Spinal cord (tissue), 10 donors: ENCODE data around the gene MAK. TPM values are rescaled to one million over a fixed set of nuclear protein-coding genes. Genes with fewer than 3 reads are reported as not detected.
"Not testable (repeated sequence)": the region's sequence is repeated elsewhere in the genome, so short reads cannot be mapped to it uniquely, and the experiment has no call there.

Experiments
- DNase-seq, 6 donors: peaks; one replicate each; pipeline versions ENCODE4 v3.0.0 to v3.0.0-alpha.2; 2013 to 2015; ENCODE audit warnings: low spot score in 6 of 6, low read depth in 4 of 6
- H3K27ac ChIP-seq: one replicate; pipeline ENCODE4 v1.5.1; 2013; ENCODE audit warnings: low read depth, low read length, control low read depth
- H3K27me3 ChIP-seq: one replicate; pipeline ENCODE4 v1.6.1; 2013; ENCODE audit warnings: low read length; ENCODE audit not compliant: control insufficient read depth, insufficient read depth
- H3K36me3 ChIP-seq: one replicate; pipeline ENCODE4 v1.6.1; 2013; ENCODE audit warnings: low read length; ENCODE audit not compliant: control insufficient read depth, insufficient read depth
- H3K4me1 ChIP-seq: one replicate; pipeline ENCODE4 v1.6.1; 2013; ENCODE audit warnings: low read length; ENCODE audit not compliant: control insufficient read depth, insufficient read depth
- H3K4me3 ChIP-seq: one replicate; pipeline ENCODE4 v1.5.1; 2013; ENCODE audit warnings: low read depth, low read length, control low read depth
- H3K9me3 ChIP-seq: one replicate; pipeline ENCODE4 v1.6.1; 2013; ENCODE audit warnings: low read length; ENCODE audit not compliant: control insufficient read depth, insufficient read depth
- WGBS: methylation state at CpG from one replicate; pipeline ENCODE4 v1.1.5; 2013; ENCODE audit warnings: missing lambda C conversion rate; ENCODE audit not compliant: insufficient coverage; 5-methylcytosine and 5-hydroxymethylcytosine counted together
- polyA plus RNA-seq, 2 donors: library from polyadenylated mRNA; unstranded; fragments of 120-200 nt; gene quantifications; one replicate each; pipeline ENCODE4 v1.2.1, GENCODE V29; 2013; ENCODE audit not compliant: insufficient read length in 2 of 2
- total RNA-seq, 2 donors: library from RNA; depleted of rRNA in 1 of 2; stranded (reverse); fragments of 120-200 nt in 1 of 2; fragments of >200 nt in 1 of 2; gene quantifications; one replicate each; pipeline versions ENCODE4 v1.2.3 to v1.2.4, GENCODE V29; 2013 to 2014
- donor health status: healthy.

MAK gene
- total and polyA plus RNA-seq, 4 donors = 0.79 to 2.6 (median 2.2) TPM

DNA sequence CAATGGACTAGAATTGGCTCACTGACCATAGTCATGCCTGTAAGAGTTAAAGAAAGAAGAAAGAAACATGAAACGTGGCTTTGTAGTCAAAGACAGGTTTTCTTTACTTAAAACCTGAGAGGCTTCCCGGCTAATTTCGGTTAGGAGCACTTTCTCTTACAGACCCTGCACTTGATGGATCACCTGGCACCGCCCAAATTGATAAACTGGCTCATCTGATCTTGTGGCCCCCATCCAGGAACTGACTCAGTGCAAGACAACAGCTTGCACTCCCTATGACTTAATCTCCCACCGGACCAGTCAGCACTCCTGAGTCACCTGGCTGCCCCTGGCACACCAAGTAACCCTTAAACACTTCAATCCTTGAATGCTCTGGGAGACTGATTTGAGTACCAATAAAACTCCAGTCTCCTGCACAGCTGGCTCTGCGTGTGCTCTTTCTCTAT, 78.4 kb downstream of the MAK start:
- WGBS = 79% methylated on average over 5 of the region's 6 CpGs
- Histone ChIP-seq H3K4me3 (no peak overlapping the region), H3K36me3 (peaks cover 14% of the 10 kb centered on the region), H3K27ac (no peak overlapping the region), H3K9me3 (no peaks in the 10 kb centered on the region), H3K27me3 (no peaks in the 10 kb centered on the region), H3K4me1 (no peaks in the 10 kb centered on the region)
- DNase-seq = no peak

DNA sequence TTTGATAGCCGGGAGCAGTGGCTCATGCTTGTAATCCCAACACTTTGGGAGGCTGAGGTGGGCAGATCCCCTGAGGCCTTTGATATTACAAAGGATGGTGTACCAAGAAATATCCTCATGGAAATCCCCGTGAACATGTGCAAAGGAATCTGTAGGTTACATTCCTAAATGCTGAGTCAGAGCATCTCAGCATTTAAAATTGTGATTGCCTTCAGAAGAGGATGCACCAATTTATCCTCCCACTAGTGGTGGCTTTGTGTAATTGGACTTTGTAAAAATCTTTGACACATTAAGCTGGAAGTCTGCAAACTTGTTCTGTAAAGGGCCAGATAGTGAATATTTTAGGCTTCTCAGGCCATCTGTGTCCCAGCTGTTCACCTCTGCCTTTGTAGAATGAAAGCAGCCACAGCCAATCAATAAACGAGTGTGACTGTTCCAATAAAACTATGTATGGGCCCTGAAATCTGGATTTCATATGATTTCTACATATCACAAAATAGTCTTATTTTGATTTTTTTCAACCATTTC, 79.0 kb downstream of the MAK start:
- DNase-seq = peak in 2 of 6 donors; percentile 26 to 48
- Histone ChIP-seq H3K9me3 (no peaks in the 10 kb centered on the region), H3K27ac (no peak overlapping the region), H3K27me3 (no peaks in the 10 kb centered on the region), H3K36me3 (peaks cover 17% of the 10 kb centered on the region), H3K4me1 (no peaks in the 10 kb centered on the region), H3K4me3 (no peak overlapping the region)
- no CpG with 5 or more reads among the region's 3 CpGs for WGBS

DNA sequence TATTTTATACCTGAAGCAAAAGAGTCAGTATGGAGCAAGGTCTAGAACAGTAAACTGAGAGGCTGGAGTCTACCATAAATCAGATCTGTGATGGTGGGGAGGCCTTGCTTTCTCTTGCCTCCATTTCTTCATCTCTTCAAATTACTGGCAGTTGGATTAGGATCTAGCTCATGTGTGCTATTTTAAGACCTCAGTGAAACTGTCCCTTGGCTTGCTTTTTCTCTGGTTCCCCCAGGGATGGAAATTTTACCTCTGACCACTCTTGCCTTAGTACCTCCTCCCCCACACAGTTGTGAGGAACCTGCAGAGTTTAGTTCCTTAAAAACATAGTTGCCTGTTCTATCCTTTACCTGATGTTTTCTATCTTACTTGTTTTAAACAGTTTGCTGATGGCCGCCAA, 82.3 kb downstream of the MAK start:
- peaks cover 38% of the 10 kb centered on the region for H3K36me3 ChIP-seq
- WGBS = no CpG with 5 or more reads among the region's 1 CpG
- H3K27ac ChIP-seq = no peak overlapping the region
- H3K27me3 ChIP-seq = no peaks in the 10 kb centered on the region
- no peak overlapping the region for H3K4me3 ChIP-seq
- no peaks in the 10 kb centered on the region for H3K4me1 ChIP-seq
- DNase-seq = no peak
- no peaks in the 10 kb centered on the region for H3K9me3 ChIP-seq

- 90% methylated on average over 3 of the region's 5 CpGs for WGBS
- H3K36me3 ChIP-seq = peaks cover 33% of the 10 kb centered on the region
- not testable (repeated sequence) for H3K9me3 ChIP-seq, H3K27ac ChIP-seq, DNase-seq, H3K4me3 ChIP-seq, H3K27me3 ChIP-seq
- H3K4me1 ChIP-seq = peaks cover 15% of the 10 kb centered on the region
These were observed 86.6 kb downstream of the MAK start for GRCh38 chr6:10751757-10752156.

DNA sequence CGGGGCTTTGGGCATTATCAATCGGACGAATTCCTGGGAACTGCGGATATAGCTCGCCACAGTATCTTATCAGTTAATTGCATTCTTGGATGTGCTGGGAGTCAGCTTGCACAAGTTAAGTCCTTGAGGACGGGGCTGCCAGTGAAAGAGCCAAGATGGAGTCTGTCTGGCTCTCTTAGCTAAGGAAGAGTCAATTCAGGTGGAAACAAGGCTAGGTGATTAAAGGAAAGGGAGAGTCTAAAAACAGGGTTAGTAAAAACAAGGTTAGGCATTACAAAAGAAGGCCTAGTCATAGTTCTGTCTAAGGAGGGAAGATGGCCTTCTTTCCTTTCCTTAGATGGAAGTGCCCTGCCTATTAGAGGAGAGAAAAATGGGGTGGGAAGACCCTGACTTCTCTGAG, 87.8 kb downstream of the MAK start:
- H3K9me3 ChIP-seq, H3K27ac ChIP-seq, DNase-seq, H3K27me3 ChIP-seq, H3K4me3 ChIP-seq: not testable (repeated sequence)
- WGBS = 100% methylated on average over 2 of the region's 6 CpGs
- peaks cover 28% of the 10 kb centered on the region for H3K36me3 ChIP-seq
- H3K4me1 ChIP-seq = peaks cover 15% of the 10 kb centered on the region

- Histone ChIP-seq H3K36me3 (peaks cover 27% of the 10 kb centered on the region), H3K27me3 (no peaks in the 10 kb centered on the region), H3K4me1 (peaks cover 15% of the 10 kb centered on the region), H3K4me3 (no peak overlapping the region), H3K9me3 (no peaks in the 10 kb centered on the region), H3K27ac (no peak overlapping the region)
- WGBS = 69% methylated on average over 2 of the region's 2 CpGs
- no peak for DNase-seq
These were observed 88.6 kb downstream of the MAK start for GRCh38 chr6:10749734-10750133.

DNA sequence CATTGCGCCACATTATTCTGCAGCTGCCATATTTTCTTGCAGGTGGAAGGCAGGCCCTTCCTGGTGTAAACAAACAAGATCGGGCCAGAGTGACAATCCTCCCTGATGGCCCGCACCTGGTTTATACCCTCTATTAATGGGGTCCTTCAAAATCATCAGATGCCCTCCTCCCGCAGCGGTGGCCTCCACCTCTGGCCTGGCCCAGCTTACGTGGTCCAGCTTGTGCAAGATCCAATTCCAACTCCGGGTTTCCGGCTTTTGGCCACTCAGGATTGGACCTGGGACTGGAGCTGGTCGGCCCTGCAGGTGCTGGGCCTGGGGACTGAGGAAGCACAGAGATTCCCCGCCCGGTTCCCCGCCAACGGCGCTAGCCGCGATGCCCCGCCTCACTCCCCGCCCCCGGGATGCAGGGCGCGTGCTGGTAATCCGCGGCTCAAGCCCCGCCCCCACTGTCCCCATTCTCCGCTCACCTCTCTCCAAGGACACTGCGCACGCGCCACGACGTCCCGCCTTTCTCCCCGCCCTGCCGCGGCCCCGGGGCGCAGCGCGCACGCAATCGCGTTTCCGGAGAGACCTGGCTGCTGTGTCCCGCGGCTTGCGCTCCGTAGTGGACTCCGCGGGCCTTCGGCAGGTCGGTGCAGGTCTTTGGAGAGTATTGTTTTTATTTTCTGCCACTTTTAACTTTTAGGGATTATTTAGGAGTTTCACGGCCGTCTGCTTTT, 90.9 kb downstream of the MAK start, which contains the start of gene TMEM14B:
TMEM14B (plus strand) TSS at position 555 of the 722 bp plus-strand sequence. CDS start 1,441 bp downstream, outside the sequence.
- Histone ChIP-seq H3K36me3 (peaks cover 11% of the 10 kb centered on the region), H3K27ac (peak within 1 kb of the TSS; percentile 75), H3K9me3 (no peaks in the 10 kb centered on the region), H3K27me3 (no peaks in the 10 kb centered on the region), H3K4me3 (peak within 1 kb of the TSS; percentile 79), H3K4me1 (peaks cover 15% of the 10 kb centered on the region)
- WGBS = 2% methylated on average over 52 of the region's 52 CpGs
- peak; percentile 91 to 99 (median 96) for DNase-seq

GRCh38 chr6:10746915-10747250, 91.5 kb downstream of the MAK start:
- no peak for DNase-seq
- no peaks in the 10 kb centered on the region for H3K27me3 ChIP-seq
- 59% methylated on average over 9 of the region's 9 CpGs for WGBS
- H3K4me1 ChIP-seq = peaks cover 15% of the 10 kb centered on the region
- H3K9me3 ChIP-seq = no peaks in the 10 kb centered on the region
- peaks cover 6% of the 10 kb centered on the region for H3K36me3 ChIP-seq
- H3K4me3 ChIP-seq = peak overlapping the region; percentile 79
- H3K27ac ChIP-seq = peak overlapping the region; percentile 75

DNA sequence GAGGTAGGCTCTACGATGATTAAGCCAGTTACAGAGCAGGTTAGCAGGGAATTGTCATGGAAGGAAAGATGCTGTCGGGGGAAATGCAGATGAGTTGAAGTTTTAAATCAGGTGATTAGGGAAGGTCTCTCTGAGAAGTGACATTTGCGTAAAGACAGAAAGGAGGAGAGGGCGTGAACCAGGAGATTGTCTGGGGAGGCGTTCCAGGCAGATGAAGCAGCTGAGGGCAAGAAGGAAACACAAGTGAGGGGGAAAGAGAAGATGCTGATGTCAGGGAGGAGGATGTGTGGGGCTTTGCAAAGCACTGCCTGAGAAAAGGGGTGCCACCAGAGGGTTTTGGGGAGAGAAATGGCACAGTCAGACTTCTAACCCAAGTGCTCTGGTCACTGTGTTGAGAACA, 93.2 kb downstream of the MAK start:
- Histone ChIP-seq H3K4me3 (no peak overlapping the region), H3K27me3 (no peaks in the 10 kb centered on the region), H3K4me1 (peaks cover 15% of the 10 kb centered on the region), H3K9me3 (no peaks in the 10 kb centered on the region), H3K27ac (no peak overlapping the region), H3K36me3 (no peaks in the 10 kb centered on the region)
- DNase-seq = no peak
- WGBS = 73% methylated on average over 5 of the region's 5 CpGs

DNA sequence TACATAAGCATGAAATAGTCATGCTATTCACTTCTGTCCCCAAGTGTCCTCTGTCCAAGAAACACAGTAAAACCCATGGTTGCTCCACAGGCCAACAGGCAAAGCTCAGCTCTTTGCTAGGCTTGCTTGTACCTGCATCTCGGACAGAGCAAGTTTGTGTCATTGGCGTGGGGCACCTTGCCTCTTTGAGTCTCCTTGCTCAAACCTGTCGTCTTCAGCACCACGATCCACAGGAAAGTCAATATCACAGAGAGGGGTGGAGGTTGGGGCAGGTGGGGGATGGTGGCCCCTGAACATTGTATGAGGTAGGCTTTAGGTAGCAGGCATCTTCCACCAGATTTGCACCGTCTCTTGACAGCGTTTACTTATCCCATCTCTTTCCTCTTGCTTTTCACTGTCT, 94.8 kb downstream of the MAK start:
- Histone ChIP-seq H3K27ac (no peak overlapping the region), H3K4me3 (no peak overlapping the region), H3K36me3 (peaks cover 2% of the 10 kb centered on the region), H3K4me1 (peaks cover 10% of the 10 kb centered on the region), H3K27me3 (no peaks in the 10 kb centered on the region), H3K9me3 (no peaks in the 10 kb centered on the region)
- no peak for DNase-seq
- WGBS = 100% methylated on average over 1 of the region's 6 CpGs
